ENCODE data around the gene TMEM116.
"Not testable (repeated sequence)": the region's sequence is repeated elsewhere in the genome, so short reads cannot be mapped to it uniquely, and the experiment has no call there.

Gene TMEM116

DNA sequence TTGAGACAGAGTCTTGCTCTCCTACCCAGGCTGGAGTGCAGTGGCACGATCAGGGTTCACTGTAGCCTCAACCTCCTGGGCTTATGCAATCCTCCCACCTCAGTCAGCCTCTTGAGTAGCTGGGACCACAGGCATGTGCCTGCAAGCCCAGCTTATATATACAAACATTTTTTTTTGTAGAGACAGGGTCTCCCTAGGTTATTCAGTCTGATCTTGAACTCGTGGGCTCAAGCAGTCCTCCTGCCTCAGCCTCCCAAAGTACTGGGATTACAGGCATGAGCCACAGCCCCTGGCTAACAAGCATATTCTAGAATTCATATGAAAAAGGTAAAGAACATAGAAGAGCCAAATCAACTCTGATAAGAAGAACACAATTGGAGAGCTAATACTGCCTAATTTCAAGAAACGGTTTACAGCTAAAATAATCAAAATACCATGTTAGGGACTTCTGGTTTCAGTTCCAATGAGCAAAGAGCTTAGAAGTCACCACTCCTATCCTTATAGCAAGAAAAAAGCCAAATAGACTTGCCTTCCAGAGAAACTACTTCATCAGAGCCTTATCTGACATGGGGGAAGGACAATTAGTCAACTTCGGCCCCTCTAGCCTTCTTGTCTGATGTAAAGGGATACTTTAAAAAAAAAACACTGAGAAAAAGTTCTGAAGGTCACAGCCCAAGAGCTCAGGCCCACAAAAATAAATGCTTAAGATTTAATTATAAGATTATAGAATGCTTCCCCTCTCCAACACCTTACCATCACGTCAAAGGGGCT is 37.6 kb downstream of the TMEM116 start:
- no peak for DNase-seq

DNA sequence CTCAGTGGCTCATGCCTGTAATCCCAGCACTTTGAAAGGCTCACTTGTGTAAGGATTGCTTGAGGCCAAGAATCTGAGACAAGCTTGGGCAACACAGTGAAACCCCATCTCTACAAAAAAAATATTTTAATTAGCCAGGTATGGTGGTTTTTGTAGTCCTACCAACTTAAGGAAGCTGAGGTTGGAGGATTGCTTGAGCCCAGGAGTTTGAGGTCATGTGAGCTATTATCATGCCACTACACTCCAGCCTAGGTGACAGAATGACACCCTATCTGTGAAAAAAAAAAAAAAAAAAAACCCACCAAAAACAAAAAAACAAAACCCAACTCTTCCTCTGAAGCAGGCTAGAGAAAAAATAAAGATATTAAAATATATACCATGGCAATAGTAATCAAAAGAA is 41.2 kb downstream of the TMEM116 start:
- no peak for DNase-seq

- DNase-seq, result no peak
Measured at GRCh38 chr12:111964935-111965334, 48.0 kb downstream of the TMEM116 start.

DNA sequence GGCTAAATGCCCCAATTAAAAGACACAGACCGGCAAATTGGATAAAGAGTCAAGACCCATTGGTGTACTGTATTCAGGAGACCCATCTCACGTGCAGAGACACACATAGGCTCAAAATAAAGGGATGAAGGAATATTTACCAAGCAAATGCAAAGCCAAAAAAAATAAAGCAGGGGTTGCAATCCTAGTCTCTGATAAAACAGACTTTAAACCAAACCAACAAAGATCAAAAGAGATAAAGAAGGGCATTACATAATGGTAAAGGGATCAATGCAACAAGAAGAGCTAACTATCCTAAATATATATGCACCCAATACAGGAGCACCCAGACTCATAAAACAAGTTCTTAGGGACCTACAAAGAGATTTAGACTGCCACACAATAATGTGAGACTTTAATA is 53.4 kb downstream of the TMEM116 start:
- not testable (repeated sequence) for DNase-seq

DNA sequence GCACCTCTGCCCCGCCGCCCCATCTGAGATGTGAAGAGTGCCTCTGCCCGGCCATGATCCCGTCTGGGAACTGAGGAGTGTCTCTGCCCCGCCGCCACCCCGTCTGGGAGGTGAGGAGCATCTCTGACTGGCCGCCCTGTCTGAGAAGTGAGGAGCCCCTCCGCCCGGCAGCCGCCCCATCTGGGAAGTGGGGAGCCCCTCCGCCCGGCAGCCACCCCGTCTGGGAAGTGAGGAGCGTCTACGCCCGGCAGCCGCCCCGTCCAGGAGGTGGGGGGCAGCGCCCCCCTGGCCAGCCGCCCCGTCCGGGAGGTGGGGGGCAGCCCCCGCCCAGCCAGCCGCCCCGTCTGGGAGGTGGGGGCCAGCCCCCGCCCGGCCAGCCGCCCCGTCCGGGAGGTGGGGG is 55.7 kb downstream of the TMEM116 start:
- DNase-seq, result not testable (repeated sequence)

DNA sequence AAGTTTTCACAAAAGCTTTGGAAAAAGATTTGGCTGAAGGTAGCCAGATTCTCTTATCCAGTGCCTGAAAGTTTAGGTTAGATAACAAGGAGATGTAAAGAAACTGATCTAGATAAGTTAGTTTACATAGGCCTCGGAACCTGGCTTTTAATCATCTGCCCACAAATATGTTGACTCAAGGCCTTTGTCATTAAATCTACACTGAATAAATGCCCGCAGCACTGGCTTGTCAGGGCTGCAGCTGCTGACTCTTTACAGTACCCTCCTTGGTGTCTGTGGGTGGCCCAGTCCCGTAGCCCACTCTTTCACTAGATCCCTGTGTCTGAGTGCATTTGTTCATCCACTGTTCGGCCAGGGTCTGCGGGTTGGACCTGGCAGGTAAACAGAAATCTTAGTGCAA is 58.0 kb downstream of the TMEM116 start:
- no peak for DNase-seq

DNA sequence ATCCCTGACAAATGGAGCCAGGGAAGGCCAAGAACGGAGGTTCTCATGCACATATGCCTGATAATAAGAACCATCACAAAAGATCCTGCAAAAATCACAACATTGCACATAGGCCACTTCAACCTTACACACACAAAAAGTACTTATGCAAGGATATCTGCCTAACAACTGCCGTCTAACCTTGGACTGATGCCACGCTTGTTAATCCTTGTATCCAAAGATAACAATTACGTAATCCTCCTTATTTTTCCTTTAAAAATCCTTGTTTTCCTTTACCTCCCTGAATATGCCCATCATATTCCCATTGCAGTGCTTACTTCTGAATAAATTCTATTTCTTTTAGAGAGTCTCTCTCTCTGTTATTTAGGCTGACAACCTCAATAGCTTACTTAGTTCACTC is 59.5 kb downstream of the TMEM116 start:
- no peak for DNase-seq

GRCh38 chr12:111952084-111952787 is 60.7 kb downstream of the TMEM116 start:
- DNase-seq, result not testable (repeated sequence)

DNA sequence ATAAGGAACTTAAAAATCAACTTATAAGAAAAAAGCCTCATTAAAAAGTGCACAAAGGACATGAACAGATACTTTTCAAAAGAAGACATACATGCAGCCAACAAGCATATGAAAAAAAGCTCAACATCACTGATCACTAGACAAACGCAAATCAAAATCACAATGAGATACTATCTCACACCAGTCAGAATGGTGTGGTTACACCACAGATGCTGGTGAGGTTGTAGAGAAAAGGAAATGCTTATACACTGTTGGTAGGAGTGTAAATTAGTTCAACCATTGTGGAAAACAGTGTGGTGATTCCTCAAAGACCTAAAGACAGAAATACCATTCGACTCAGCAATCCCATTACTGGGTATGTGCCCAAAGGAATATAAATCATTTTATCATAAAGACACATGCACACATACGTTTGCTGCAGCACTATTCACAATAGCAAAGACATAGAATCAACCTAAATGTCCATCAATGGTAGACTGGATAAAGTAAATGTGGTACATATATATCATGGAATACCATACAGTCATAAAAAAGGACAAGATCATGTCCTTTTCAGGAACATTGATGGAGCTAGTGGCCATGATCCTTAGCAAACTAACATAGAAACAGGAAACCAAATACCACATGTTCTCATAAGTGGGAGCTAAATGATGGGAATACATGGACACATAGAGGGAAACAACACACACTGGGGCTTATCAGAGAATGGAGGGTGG is 61.8 kb downstream of the TMEM116 start:
- DNase-seq, result not testable (repeated sequence)

- no peak for DNase-seq
Measured at GRCh38 chr12:111943929-111944328, 69.0 kb downstream of the TMEM116 start.

- DNase-seq, result no peak
Measured at GRCh38 chr12:111942557-111942956, 70.4 kb downstream of the TMEM116 start.

DNA sequence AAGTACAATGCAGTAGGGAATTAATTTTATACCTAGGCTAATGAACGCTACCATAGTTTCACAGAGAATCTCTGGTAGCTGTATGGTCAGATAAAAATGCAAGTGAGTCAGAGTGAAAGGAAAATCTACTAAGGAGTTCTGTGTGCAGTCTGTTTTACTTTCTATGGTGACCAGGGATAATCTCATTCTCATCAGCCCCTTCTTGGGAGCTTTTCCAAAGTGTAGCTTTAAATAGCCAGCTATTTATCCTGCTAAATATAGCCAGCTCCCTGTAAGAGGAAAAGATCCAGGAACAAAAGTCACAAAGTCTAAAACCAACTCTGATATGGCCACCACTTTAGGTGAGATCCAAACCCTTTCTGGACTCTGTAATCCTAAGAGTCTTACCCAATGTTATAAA is 75.5 kb downstream of the TMEM116 start:
- no peak for DNase-seq

GRCh38 chr12:111936869-111937268 is 76.1 kb downstream of the TMEM116 start:
- no peak for DNase-seq

DNA sequence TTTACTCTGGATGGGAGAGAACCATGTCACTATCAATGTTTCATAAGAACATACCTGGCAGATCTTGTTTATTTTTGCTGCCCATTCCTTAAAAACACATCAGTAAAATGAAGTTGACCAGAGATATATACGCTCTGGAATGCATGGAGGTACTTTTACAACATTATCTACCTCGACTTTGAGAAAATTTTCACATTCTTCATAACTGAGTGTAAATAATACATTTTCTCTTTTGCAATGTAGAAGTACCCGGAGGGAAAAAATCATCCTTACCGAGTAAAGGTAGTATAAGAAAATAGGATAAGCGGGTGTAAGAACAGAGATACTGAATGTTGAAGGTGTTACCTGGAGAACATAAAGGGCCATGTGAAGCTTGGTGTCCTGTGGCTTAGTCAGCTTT is 80.7 kb downstream of the TMEM116 start:
- no peak for DNase-seq

- no peak for DNase-seq
Measured at GRCh38 chr12:111927346-111927745, 85.6 kb downstream of the TMEM116 start.

GRCh38 chr12:111926631-111927030 is 86.3 kb downstream of the TMEM116 start:
- DNase-seq, result no peak

- no peak for DNase-seq
Measured at GRCh38 chr12:111925171-111925570, 87.8 kb downstream of the TMEM116 start.

DNA sequence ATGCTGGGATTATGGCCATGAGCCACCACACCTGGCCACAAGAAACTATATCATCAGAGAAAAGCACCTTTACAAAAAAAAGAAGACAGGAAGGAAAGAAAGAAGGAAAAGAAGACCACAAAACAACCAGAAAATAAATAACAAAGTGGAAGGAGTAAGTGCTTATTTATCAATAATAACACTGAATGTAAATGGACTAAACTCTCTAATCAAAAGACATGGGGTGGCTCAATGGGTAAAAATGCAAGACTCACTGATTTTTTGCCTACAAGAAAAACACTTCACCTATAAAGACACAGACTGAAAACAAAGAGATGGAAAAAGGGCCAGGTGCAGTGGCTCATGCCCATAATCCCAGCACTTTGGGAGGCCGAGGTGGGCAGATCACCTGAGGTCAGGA is 105.2 kb downstream of the TMEM116 start:
- DNase-seq, result no peak

GRCh38 chr12:111905502-111905901 is 107.5 kb downstream of the TMEM116 start:
- no peak for DNase-seq

GRCh38 chr12:111904446-111904975 is 108.5 kb downstream of the TMEM116 start:
- DNase-seq, result no peak

DNA sequence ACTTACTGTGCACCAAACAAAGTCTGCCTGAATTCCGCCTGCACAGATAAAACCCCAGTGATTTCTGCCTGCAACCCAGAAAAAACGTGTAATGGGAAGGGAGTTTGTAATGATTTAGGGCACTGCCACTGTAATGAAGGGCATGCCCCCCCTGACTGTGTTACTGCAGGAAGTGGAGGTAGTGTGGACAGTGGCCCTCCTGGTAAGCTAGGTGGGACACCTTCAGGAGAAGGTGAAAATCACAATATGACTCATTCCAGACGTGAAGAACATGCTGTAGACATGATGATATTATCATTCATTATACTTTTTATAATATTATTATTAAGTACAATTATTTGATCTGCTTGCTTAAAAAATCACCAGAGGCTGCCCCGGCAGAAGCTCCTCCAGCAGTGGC is 111.8 kb downstream of the TMEM116 start:
- no peak for DNase-seq

DNA sequence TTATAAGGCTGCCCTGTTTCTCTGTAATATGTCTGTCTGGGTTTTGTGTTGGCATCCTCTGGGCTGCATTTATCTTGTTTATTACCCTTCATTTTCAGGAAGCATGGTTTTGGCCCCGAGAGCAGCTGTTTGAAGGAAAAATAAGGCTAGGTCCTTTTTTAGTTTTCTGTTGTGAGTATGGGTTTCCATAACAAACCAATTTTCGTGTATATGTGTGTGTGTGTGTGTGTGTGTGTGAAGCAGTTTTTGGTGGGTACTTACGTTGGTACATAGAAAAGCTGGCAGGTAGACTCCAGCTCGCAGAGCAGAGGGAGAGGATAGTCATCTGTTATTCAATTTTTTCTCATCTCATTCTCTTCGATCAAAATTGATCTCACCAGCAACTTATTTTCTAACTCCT is 118.4 kb downstream of the TMEM116 start:
- no peak for DNase-seq

- DNase-seq, result no peak
Measured at GRCh38 chr12:111893287-111893686, 119.7 kb downstream of the TMEM116 start.

All from NCI-H526 (cell line).